GM13976 (cell line): ENCODE data around the gene LIPE.

ENCODE experiments used
- DNase-seq: peaks from one replicate; pipeline ENCODE4 v3.0.0; 2012; ENCODE audit warnings: low spot score
- CTCF ChIP-seq: IDR thresholded peaks from 2 replicates; pipeline ENCODE4 v1.5.1; 2012; ENCODE audit warnings: borderline replicate concordance, mild to moderate bottlenecking; ENCODE audit not compliant: insufficient read depth; ENCODE audit errors: extremely low read depth, missing control alignments, control extremely low read depth
- in situ Hi-C: fragments of 300-500 bp; cut with MboI; formaldehyde crosslinking; loops from one replicate; pipeline ENCODE4 v1.12.0; 2022; ENCODE audit warnings: low sequenced_read_pairs, mixed read lengths, inconsistent platforms; ENCODE audit not compliant: unreplicated experiment

The LIPE gene

GRCh38 chr19:42375415-42376176 is 51.6 kb downstream of the LIPE start:
- no peak for DNase-seq
- no peak for TF ChIP-seq CTCF
- in situ Hi-C loops: no loop called here

- no peak for TF ChIP-seq CTCF
- DNase-seq: no peak
- in situ Hi-C loops: no loop called here
These were observed 52.3 kb downstream of the LIPE start for GRCh38 chr19:42374826-42375376.

GRCh38 chr19:42370626-42371175 is 56.5 kb downstream of the LIPE start:
- DNase-seq: no peak
- no peak for TF ChIP-seq CTCF
- in situ Hi-C loops: no loop called here

- in situ Hi-C loops: no loop called here
- no peak for DNase-seq
- no peak for TF ChIP-seq CTCF
These were observed 57.1 kb downstream of the LIPE start for GRCh38 chr19:42370068-42370520.

GRCh38 chr19:42369433-42370067 is 57.6 kb downstream of the LIPE start:
- no peak for TF ChIP-seq CTCF
- in situ Hi-C loops: no loop called here
- DNase-seq: no peak

GRCh38 chr19:42368765-42369164 is 58.4 kb downstream of the LIPE start:
- TF ChIP-seq CTCF: no peak
- no peak for DNase-seq
- in situ Hi-C loops: no loop called here
